Posterior vena cava (tissue), 2 donors: ENCODE measurements around the gene EEIG2. TPM values are rescaled to one million over a fixed set of nuclear protein-coding genes. Genes with fewer than 3 reads are reported as not detected.
"Not testable (repeated sequence)": the region's sequence is repeated elsewhere in the genome, so short reads cannot be mapped to it uniquely, and the experiment has no call there.

Experiments used
- DNase-seq: peaks from one replicate; pipeline ENCODE4 v3.0.0-alpha.2; 2020; ENCODE audit warnings: low spot score
- intact Hi-C, 2 donors: fragments of 100-400 bp; cut with DNase I; formaldehyde crosslinking; loops; one replicate each; pipeline versions ENCODE4 v1.14.1 to v1.14.2; 2022 to 2023
- total RNA-seq, 2 donors: library from RNA; stranded (reverse); fragmentation: NEBNext Ultra II Directional; extraction: Animal tissue kit (Norgen Biotek cat#: 25700); gene quantifications; one replicate each; pipeline ENCODE4 v1.2.1, GENCODE V29; 2021
- donor health status: DM: yes; HTN: yes; CAD: no.
- donor health status: DM: yes; HTN: yes; CAD: no.

Gene EEIG2
- total RNA-seq, 2 donors from 2014 or later: 26.8 to 29.1 TPM

GRCh38 chr1:108537976-108538375 lies 21.9 kb upstream of the EEIG2 start:
- no peak for DNase-seq
- intact Hi-C loops: no loop called here

GRCh38 chr1:108540977-108541376 lies 18.9 kb upstream of the EEIG2 start:
- intact Hi-C loops: no loop called here
- no peak for DNase-seq

GRCh38 chr1:108541861-108542260 lies 18.0 kb upstream of the EEIG2 start:
- intact Hi-C loops: no loop called here
- no peak for DNase-seq

- intact Hi-C loops, DNase-seq: not testable (repeated sequence)
Measured at GRCh38 chr1:108547493-108547892, 12.4 kb upstream of the EEIG2 start.

- no peak for DNase-seq
- intact Hi-C loops: no loop called here
Measured at GRCh38 chr1:108551137-108551862, 8.6 kb upstream of the EEIG2 start.

- DNase-seq: no peak
- intact Hi-C loops: no loop called here
Measured at GRCh38 chr1:108553905-108554304, 6.0 kb upstream of the EEIG2 start.

GRCh38 chr1:108554682-108555427 lies 5.0 kb upstream of the EEIG2 start:
- intact Hi-C loops: no loop called here
- no peak for DNase-seq

GRCh38 chr1:108556066-108556465 lies 3.8 kb upstream of the EEIG2 start:
- intact Hi-C loops: no loop called here
- DNase-seq: no peak

GRCh38 chr1:108556499-108556898 lies 3.4 kb upstream of the EEIG2 start:
- DNase-seq: no peak
- intact Hi-C loops: no loop called here

GRCh38 chr1:108557296-108557695 lies 2.6 kb upstream of the EEIG2 start:
- intact Hi-C loops: no loop called here
- no peak for DNase-seq

- intact Hi-C loops: loop anchor here in 1 of 2 donors (5.0 kb wide), 1 partner anchor 48 kb away; no protein-coding TSS in a partner anchor
- peak; percentile 83 for DNase-seq
Measured at GRCh38 chr1:108560189-108560873, 431 bp downstream of the EEIG2 start.

- peak; percentile 88 for DNase-seq
- intact Hi-C loops: loop anchor here in 1 of 2 donors (5.0 kb wide), 1 partner anchor 49 kb away; no protein-coding TSS in a partner anchor
Measured at GRCh38 chr1:108560874-108561459, 1.1 kb downstream of the EEIG2 start.

- peak; percentile 90 for DNase-seq
- intact Hi-C loops: loop anchor here in 1 of 2 donors (5.0 kb wide), 1 partner anchor 50 kb away; no protein-coding TSS in a partner anchor
Measured at GRCh38 chr1:108561689-108562326, 1.9 kb downstream of the EEIG2 start.

- no peak for DNase-seq
- intact Hi-C loops: loop anchor here in 1 of 2 donors (5.0 kb wide), 1 partner anchor 52 kb away; no protein-coding TSS in a partner anchor
Measured at GRCh38 chr1:108563808-108564207, 3.9 kb downstream of the EEIG2 start.

- no peak for DNase-seq
- intact Hi-C loops: no loop called here
Measured at GRCh38 chr1:108565081-108565480, 5.2 kb downstream of the EEIG2 start.

- DNase-seq: no peak
- intact Hi-C loops: no loop called here
Measured at GRCh38 chr1:108565512-108565911, 5.6 kb downstream of the EEIG2 start.

GRCh38 chr1:108568589-108568988 lies 8.7 kb downstream of the EEIG2 start:
- DNase-seq: no peak
- intact Hi-C loops: no loop called here

- no peak for DNase-seq
- intact Hi-C loops: no loop called here
Measured at GRCh38 chr1:108569097-108569728, 9.3 kb downstream of the EEIG2 start.

GRCh38 chr1:108570128-108570527 lies 10.2 kb downstream of the EEIG2 start:
- intact Hi-C loops: no loop called here
- no peak for DNase-seq
